K562 (cell line): ENCODE results near the gene DGCR2. TPM values are rescaled to one million over a fixed set of nuclear protein-coding genes. Genes with fewer than 3 reads are reported as not detected.

ENCODE experiments used
- CAMTA2 ChIP-seq: fragments of 250-450 bp; sonication (Bioruptor Pico); conservative IDR thresholded peaks from 2 replicates; pipeline ENCODE4 v1.5.1; 2022
- CBFB ChIP-seq: sonication (generic); formaldehyde crosslinking; IDR thresholded peaks from 2 replicates; pipeline ENCODE4 v1.4.0; 2020; ENCODE audit warnings: mild to moderate bottlenecking, missing genetic modification reagents
- CHD7 ChIP-seq: fragments of 200-600 bp; sonication (generic); IDR thresholded peaks from one replicate; pipeline ENCODE4 v1.6.1; 2012; ENCODE audit warnings: mild to moderate bottlenecking, low read depth, low read length, inconsistent platforms
- FOXO4 ChIP-seq: fragments of 450-650 bp; formaldehyde crosslinking; IDR thresholded peaks from 2 replicates; pipeline ENCODE4 v1.4.0; 2020; ENCODE audit warnings: mild to moderate bottlenecking, moderate library complexity
- GATAD2A ChIP-seq: fragments of 450-650 bp; IDR thresholded peaks from 2 replicates; pipeline ENCODE4 v1.6.1; 2017
- MAZ ChIP-seq, 2 experiments: fragments of 450-650 bp in 1 of 2; sonication (generic) in 1 of 2; formaldehyde crosslinking; IDR thresholded peaks in 1 of 2; conservative IDR thresholded peaks in 1 of 2; 2 replicates each; pipeline versions ENCODE4 v1.4.0 to v1.5.0; 2020; ENCODE audit warnings: mild to moderate bottlenecking in 1 of 2, missing genetic modification reagents in 1 of 2
- NR3C1 ChIP-seq: sonication (generic); formaldehyde crosslinking; IDR thresholded peaks from 2 replicates; pipeline ENCODE4 v1.8.1; 2022; ENCODE audit warnings: missing genetic modification reagents
- SLC30A9 ChIP-seq: fragments of 250-450 bp; sonication (Bioruptor Pico); IDR thresholded peaks from 2 replicates; pipeline ENCODE4 v1.8.0; 2022; ENCODE audit warnings: mild to moderate bottlenecking, moderate library complexity
- SREBF1 ChIP-seq: fragments of 150-350 bp; IDR thresholded peaks from 2 replicates; pipeline ENCODE4 v1.6.1; 2014; ENCODE audit warnings: antibody characterized with exemption, low read depth, low read length, borderline replicate concordance
- TRIM24 ChIP-seq, 2 experiments: fragments of 450-650 bp; IDR thresholded peaks; 2 replicates each; pipeline ENCODE4 v1.6.1; 2016
- polyA plus RNA-seq, 8 experiments: library from polyadenylated mRNA; depleted of rRNA in 4 of 8; stranded (reverse) in 5 of 8; unstranded in 3 of 8; fragments of >200 nt; fragmentation: Nextera tagmentation in 2 of 8; fragmentation: Illumina TruSeq in 1 of 8; extraction: Ambion mirVana in 2 of 8; extraction: Trizol in 1 of 8; gene quantifications; 2 replicates each; pipeline versions ENCODE4 v1.2.1 to v1.2.3, GENCODE V29; 2011 to 2014; ENCODE audit warnings: inconsistent platforms in 1 of 8, missing spikeins in 1 of 8
- total RNA-seq, 7 experiments: library from RNA; depleted of rRNA in 6 of 7; stranded (reverse); fragments of >200 nt in 6 of 7; fragmentation: Illumina TruSeq in 2 of 7; extraction: Trizol in 2 of 7; gene quantifications; 2 replicates each; pipeline versions ENCODE4 v1.2.1 to v1.2.3, GENCODE V29; 2011 to 2021; ENCODE audit warnings: low replicate concordance in 1 of 7

Gene DGCR2
- total and polyA plus RNA-seq, 9 of the 15 experiments (the other 6 are each of a cell fraction or from before 2014, with no cell fraction given) = 0.69 to 101 (median 56.4) TPM

GRCh38 chr22:19039448-19039780 is 82.8 kb downstream of the DGCR2 start (continued):
- TF ChIP-seq MAZ (CRISPR knock-in tag; conservative IDR thresholded peaks at IDR 0.05 in 1 of 2, IDR thresholded peaks at IDR 0.05 in 1 of 2) (no peak), CAMTA2 (CRISPR knock-in tag) (no peak), CHD7 (no peak), FOXO4 (no peak), TRIM24 (IDR thresholded peaks at IDR 0.05) (no peak), NR3C1 (CRISPR knock-in tag) (0 out of 2 replicates have a peak, but pooled peaks have one; percentile 3), CBFB (CRISPR knock-in tag) (peak; percentile 64; the same call in 1 of the 2 replicates), SLC30A9 (CRISPR knock-in tag) (no peak), GATAD2A (no peak), SREBF1 (0 out of 2 replicates have a peak, but pooled peaks have one; percentile 10)
- TF ChIP-seq, all 486 proteins: peak for 5
